NCI-H82 treated with DMSO at 0.1 percent for 48 hours (cell line): ENCODE data around the gene CRACR2B.
A peak's percentile ranks its signal among the peaks of the same experiment; 100 is the strongest.

Experiments
- DNase-seq: peaks from one replicate; lab custom pipeline; 2025; ENCODE audit not compliant: unreplicated experiment; lab: John Stamatoyannopoulos, UW

CRACR2B gene

GRCh38 chr11:794766-795633 lies 32.7 kb upstream of the CRACR2B start:
- no peak for DNase-seq

DNA sequence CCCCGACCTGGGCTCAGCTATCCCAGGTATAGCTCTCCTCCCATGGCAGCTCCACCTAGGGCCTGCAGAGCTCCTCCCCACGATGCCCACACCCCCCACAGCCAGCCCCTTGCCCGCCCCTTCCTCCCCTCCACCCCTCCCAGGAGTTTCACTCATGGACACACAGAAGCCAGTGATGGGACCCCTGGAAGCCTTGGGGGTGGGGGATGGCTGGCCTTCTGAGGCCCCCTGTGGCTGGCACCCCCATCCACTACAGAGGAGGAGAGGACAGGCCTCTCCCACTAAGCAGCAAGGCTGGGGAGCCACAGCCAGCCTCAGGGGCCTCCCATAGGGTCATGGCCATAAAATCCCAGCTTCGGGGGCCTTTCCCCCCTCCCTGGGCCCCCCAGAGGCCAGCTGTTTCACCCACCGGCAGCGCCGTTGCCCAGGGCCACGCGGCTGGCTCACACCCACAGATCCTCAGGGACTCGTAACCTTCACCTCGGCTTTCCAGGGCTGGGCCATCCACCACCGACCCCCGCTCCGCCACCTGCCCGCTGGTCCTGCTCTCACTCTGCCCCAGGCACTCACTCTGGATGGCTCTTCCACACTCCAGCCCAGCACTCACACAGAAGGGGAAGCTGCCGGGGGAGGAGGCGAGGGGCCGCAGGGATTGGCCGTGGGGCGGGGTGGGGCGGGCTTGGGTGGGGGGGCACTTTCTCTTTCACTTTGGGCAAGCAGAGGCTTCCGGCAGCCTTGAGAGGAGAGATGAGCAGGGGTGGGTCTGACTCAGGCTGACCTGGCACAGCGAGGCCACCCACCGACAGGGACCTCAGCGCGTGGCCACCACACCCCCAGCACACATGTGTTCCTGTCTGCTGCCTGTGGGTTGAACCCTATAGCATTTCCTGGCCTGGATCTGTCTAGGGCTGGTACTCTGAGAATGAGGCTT lies 31.8 kb upstream of the CRACR2B start:
- peak; percentile 12 for DNase-seq

GRCh38 chr11:796565-797295 lies 31.0 kb upstream of the CRACR2B start:
- DNase-seq, result no peak

DNA sequence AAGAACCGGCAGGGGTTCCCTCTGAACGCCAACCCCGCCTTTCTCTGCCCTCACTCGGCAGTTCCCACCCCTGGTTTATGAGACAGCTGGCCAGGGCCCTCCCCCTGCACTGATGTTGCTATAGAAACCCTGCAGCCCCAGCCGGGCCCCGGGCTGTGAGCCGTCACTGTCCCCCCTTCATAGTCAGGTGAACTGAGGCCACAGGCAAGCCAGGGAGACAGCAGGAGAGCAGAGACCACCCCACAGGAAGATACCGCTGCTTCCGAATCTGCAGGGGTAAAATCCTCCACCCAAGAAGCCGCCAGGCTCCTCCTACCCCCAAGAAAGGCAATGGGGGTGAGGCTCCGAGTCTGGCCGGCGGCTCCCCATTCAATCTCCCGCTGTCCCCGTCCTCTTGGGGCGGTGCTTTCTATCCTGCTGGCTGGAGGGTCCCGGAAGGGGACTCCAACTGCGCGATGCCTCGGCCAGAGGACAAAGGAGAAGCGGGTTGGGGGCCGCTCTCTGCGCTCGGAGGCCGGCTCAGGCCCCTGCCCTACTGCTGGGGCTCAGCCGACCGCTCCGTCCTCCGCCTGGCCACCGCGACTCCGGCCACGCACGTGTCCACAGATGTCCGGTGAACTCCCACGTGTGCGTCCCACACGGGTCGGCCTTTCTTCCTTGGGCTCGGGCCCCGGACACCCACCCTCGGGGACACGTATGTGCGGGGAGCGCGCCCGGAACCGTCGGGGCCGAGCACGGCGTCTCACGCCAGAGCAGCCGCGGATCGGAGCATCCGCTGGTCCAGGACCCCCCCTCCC lies 30.2 kb upstream of the CRACR2B start:
- peak; percentile 65 for DNase-seq

DNA sequence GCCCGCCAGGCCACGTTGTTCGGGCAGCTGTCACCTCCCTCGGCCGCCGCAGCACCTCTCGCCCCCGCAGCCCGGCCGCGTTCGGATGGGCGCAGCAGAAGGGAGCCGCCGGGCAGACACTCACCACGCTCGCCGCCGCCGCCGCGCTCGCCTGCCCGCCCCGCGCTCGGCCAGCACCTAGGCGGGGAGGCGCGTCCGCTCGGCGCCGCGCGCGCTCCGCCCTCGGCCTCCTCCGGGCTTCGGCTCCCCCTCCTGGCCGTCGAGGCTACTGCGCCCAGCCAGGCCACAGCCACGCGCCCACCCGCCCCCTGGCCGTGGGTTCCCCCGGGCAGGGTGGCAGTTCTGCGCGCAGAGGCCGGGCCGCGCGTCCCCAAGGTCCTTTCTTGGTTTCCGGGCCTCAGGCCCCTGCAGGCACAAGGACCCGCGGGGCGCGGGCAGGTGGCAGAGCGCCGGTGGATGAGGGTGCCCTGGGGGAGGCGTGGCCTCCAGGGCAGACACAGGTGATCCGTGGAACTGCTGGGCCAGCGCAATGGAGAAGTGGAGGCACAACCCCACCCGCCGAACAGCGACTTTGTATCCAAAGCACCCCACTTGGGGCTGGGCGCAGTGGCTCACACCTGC lies 29.5 kb upstream of the CRACR2B start, which contains the start of gene SLC25A22:
Gene SLC25A22, minus strand, starts transcription at position 189 of the 621 bp plus-strand sequence. CDS start 3,275 bp downstream, outside the sequence.
- DNase-seq, result peak; percentile 15

DNA sequence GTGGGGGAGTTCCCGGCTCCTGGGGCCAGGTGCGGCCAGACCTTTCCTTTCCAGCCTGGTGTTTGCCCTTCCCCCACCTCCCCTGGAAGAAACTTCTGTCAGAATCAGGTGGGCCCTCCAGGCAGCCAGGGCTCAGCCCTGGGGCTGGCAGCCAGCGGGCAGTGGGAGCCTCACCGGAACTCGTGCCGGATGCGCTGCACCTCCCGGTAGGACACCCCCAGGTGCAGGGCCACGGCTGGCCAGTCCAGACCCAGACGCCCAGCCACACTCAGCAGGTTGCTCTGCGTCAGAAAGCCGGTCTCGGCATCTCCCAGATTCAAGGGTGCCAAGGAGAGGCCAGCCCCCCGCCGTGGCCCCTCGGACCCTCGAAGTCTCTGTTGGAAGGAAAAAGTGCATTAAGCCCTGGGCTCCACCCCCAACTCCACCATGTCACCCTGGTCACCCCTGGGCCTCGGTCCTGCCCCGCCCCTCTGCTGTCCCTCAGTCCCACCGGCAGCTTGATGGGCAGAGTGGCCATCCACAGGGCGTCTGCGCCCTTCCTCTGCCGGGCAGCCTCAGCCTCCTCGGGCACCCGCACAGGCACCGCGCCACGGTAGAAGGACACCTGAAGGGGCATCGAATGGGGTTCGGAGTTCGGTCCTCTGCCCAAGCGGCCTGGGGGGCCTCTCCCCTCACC lies 27.9 kb upstream of the CRACR2B start:
- no peak for DNase-seq

DNA sequence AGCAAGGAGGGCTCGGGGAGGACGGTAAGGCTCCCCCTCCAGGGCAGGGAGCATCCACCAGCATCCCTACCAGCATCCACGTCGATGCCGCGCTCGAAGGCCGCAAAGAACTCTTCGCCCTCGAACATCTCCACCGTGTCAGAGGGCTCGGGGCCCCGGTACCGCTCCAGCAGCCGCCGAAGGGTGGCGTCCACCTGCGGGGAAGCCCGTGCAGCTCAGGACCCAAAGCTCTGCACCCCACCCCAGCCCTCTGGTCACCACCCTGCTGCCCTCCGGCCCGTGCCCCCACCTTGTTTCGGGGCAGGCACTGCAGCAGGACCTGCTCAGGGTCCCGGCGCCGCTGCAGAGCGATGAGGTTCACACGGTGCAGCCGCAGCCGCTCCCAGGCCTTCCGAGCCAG lies 27.2 kb upstream of the CRACR2B start:
- DNase-seq, result no peak

- DNase-seq, result no peak
Observed at GRCh38 chr11:801097-801780, 26.5 kb upstream of the CRACR2B start.

DNA sequence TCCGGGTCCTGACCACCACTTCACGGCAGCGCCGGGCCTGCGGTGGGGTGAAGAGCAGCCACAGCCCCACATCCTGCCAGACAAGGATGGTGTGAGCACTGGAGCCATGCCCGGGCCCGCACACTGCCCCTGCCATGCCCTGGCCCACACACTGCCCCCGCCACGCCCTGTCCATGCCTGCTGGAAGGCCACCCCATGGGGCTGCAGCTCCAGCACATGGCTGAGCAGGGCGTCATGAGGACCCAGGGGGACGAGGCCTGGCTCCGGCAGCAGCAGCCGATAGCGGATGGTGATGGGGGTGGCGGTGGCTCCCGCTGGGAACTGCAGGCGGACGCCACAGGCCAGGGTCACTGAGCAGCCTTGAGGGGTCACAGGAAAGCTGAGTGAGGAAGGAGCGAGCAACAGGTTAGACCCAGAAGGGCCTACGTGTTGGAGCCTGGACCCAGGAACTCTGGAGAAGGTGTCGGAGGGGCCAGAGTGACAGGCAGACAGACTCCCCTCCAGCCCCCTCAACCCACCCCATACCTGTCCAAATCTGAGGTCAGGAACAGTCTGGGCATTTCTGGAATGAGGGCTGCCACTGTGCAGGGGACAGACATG lies 25.6 kb upstream of the CRACR2B start:
- DNase-seq, result no peak

DNA sequence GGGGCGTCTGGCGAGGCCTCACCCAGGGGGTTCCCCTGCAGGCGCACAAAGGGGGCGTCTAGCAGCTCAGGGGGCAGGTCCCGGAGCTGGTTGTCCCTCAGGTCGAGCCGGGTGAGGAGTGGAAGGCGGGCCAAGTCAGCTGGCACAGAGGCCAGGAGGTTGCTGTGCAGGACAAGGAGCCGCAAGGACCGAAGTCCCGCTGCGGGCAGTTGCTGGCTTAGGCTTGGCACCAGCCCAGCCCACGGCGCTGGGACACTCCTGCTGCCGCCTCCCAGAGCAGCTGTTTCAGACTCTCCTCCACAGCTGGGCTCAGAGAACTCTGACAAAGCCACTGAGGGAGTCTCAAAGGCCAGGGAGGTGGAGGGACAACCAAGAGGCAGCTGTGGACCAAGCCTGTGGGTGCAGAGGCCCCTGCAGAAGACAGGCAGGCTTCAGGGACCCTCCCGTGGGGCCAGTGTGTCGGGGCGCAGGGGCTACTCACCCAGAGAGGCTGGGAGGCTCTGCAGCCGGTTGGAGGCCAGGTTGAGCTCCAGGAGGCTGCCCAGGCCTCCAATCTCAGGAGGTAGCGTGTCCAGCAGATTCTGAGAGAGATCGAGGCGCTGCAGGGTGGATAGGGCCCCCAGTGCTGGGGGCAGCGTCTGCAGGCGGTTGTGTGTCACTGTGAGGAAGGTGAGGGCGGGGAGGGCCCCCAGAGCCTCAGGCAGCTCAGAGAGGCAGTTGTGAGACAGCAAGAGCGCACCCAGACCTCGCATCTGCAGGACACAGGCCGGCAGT lies 24.8 kb upstream of the CRACR2B start:
- no peak for DNase-seq

DNA sequence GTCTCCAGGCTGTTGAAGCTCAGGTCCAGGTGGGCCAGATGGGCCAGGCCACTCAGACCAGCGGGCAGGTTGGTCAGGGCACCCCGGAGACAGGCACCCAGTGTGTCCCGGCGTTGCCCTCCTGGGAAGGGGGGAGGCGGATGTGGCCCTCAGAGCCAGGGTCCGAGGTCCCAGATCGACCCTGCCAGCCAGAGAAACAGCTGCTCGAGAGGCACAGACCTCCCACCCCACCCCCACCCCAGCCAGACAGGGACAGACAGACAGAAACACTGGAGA lies 24.3 kb upstream of the CRACR2B start:
- no peak for DNase-seq

- no peak for DNase-seq
Observed at GRCh38 chr11:803770-804598, 23.7 kb upstream of the CRACR2B start.

- no peak for DNase-seq
Observed at GRCh38 chr11:804599-804964, 23.1 kb upstream of the CRACR2B start.

- DNase-seq, result no peak
Observed at GRCh38 chr11:808427-809286, 19.1 kb upstream of the CRACR2B start.

DNA sequence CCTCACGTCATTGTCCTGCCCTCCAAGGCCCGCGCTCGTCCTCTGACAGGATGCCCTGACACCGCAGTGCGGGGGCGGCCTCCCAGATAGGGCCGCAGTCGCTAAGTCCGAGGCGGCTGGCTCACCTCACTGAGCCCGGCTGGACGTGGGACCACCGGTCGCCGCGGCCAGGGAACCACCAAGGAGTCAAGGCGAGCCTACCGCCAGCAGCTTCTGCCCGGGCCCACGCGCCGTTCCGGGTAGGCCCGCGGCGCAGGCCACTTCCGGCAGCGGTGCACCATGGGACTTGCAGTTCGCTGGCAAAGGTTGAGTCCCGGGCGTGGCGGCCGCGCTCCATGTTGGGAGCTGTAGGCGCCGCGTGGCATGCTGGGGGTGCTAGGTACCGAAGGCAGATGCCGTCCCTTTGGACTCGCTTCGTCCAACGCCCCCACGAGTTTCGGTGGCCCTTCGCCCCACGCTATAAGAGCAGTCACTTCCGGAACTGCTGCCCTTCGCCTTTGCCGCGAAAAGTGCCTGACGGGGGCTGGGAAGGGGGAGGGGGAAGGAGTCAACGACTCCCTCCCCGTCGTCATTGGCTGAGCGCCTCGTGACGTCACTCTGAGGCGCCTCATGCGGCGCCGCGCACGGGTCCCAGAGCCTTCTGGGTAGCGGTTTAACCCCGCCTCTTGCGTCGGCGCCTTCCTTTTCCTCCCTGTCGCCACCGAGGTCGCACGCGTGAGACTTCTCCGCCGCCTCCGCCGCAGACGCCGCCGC lies 18.3 kb upstream of the CRACR2B start, which contains the start of gene RPLP2:
Gene RPLP2, plus strand, starts transcription at position 681 of the 753 bp plus-strand sequence. CDS start 268 bp downstream, outside the sequence.
- peak; percentile 77 for DNase-seq
